CD8-positive, alpha-beta memory T cell (primary cell): Measurements from ENCODE around the gene ENG. TPM values are rescaled to one million over a fixed set of nuclear protein-coding genes. Genes with fewer than 3 reads are reported as not detected.

Source experiments
- CTCF ChIA-PET: fragments of 350-600 bp; sonication (Branson Sonifier 250); formaldehyde crosslinking; loops from one replicate; lab custom pipeline; 2021; ENCODE audit warnings: antibody characterized with exemption; lab: Charles Lee
- POLR2A ChIA-PET: fragments of 350-600 bp; sonication (Branson Sonifier 250); formaldehyde crosslinking; loops from one replicate; lab custom pipeline; 2021; ENCODE audit warnings: antibody characterized with exemption; lab: Charles Lee
- DNase-seq, 5 donors: peaks; one replicate each; pipeline versions ENCODE4 v3.0.0 to v3.0.0-alpha.2; 2020 to 2022; ENCODE audit warnings: mixed read lengths in 1 of 5
- H3K27ac ChIP-seq: one replicate; pipeline ENCODE4 v1.7.0; 2013; ENCODE audit warnings: low read depth, mild to moderate bottlenecking, low read length, moderate library complexity
- H3K27me3 ChIP-seq: 2 replicates; pipeline ENCODE4 v1.7.0; 2013; ENCODE audit warnings: low read length, mild to moderate bottlenecking; ENCODE audit not compliant: insufficient read depth, poor library complexity, severe bottlenecking
- H3K36me3 ChIP-seq: 2 replicates; pipeline ENCODE4 v1.7.0; 2013; ENCODE audit warnings: mild to moderate bottlenecking, low read length, moderate library complexity; ENCODE audit not compliant: insufficient read depth
- H3K4me1 ChIP-seq: 2 replicates; pipeline ENCODE4 v1.7.0; 2013; ENCODE audit warnings: mild to moderate bottlenecking, low read length, moderate library complexity; ENCODE audit not compliant: insufficient read depth
- H3K4me3 ChIP-seq: 2 replicates; pipeline ENCODE4 v1.7.0; 2013; ENCODE audit warnings: mild to moderate bottlenecking, low read length
- H3K9me3 ChIP-seq: 2 replicates; pipeline ENCODE4 v1.7.0; 2013; ENCODE audit warnings: mild to moderate bottlenecking, low read length
- H3K27ac Mint-ChIP-seq, 8 donors: one replicate each; pipeline ENCODE4 v1.8.0; 2020 to 2021; ENCODE audit warnings: mixed read lengths in 8 of 8, mild to moderate bottlenecking in 6 of 8, inconsistent platforms in 3 of 8, moderate library complexity in 3 of 8
- H3K27me3 Mint-ChIP-seq, 2 donors: one replicate each; pipeline ENCODE4 v1.8.0; 2020 to 2021; ENCODE audit warnings: mixed read lengths in 2 of 2, mild to moderate bottlenecking in 1 of 2, moderate library complexity in 1 of 2
- H3K36me3 Mint-ChIP-seq, 3 donors: one replicate each; pipeline ENCODE4 v1.8.0; 2020 to 2021; ENCODE audit warnings: mixed read lengths in 3 of 3, inconsistent platforms in 1 of 3, mild to moderate bottlenecking in 1 of 3
- H3K4me1 Mint-ChIP-seq, 3 donors: one replicate each; pipeline ENCODE4 v1.8.0; 2020 to 2021; ENCODE audit warnings: mixed read lengths in 3 of 3, inconsistent platforms in 1 of 3, mild to moderate bottlenecking in 1 of 3
- H3K4me3 Mint-ChIP-seq, 7 donors: one replicate each; pipeline ENCODE4 v1.8.0; 2020 to 2021; ENCODE audit warnings: mixed read lengths in 7 of 7, mild to moderate bottlenecking in 6 of 7, moderate library complexity in 4 of 7, inconsistent platforms in 2 of 7
- H3K9me3 Mint-ChIP-seq, 5 donors: one replicate each; pipeline ENCODE4 v1.8.0; 2020 to 2022; ENCODE audit warnings: mixed read lengths in 5 of 5, mild to moderate bottlenecking in 3 of 5, moderate library complexity in 2 of 5, inconsistent platforms in 1 of 5
- polyA plus RNA-seq: library from polyadenylated mRNA; unstranded; fragments of 300-500 nt; fragmentation: Illumina TruSeq; gene quantifications from one replicate; pipeline ENCODE4 v1.2.3, GENCODE V29; 2021
- total RNA-seq, 2 experiments: library from RNA; stranded (reverse); gene quantifications; one replicate each; pipeline ENCODE4 v1.2.3, GENCODE V29; 2021

The ENG gene
- total and polyA plus RNA-seq, 3 experiments from 2014 or later = 7.9 to 19.3 (median 18.9) TPM

DNA sequence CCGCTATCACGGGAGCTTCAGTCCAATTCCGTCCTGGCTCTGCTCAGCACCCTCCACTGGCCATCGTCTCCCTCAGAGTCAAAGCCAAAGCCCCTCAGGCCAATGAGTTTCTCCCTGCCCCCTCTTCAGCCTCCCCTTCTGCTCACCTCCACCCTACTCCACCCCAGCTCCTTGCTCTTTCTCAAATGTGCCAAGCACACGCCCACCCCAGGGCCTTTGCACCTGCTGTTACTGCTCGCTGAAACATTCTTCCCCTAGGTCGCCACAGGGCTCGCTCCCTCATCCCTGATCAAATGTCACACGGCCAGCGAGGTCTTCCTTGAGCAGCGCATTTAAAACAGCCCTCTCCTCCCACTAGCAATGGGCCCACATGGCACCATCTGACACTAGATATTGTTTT lies 6.3 kb upstream of the ENG start:
- H3K36me3 Mint-ChIP-seq = peaks cover 0 to 1% (median 0%) of the 10 kb centered on the region in 3 donors
- Histone ChIP-seq H3K4me1 (peaks cover 57% of the 10 kb centered on the region), H3K27ac (peak overlapping the region; percentile 48), H3K27me3 (no peaks in the 10 kb centered on the region), H3K36me3 (no peaks in the 10 kb centered on the region), H3K4me3 (no peak overlapping the region), H3K9me3 (no peaks in the 10 kb centered on the region)
- DNase-seq = no peak
- no peaks in the 10 kb centered on the region for H3K27me3 Mint-ChIP-seq
- POLR2A ChIA-PET = interaction anchor here (1.4 kb wide), 1 partner anchor 68 kb away, joined by 3 read pairs; no protein-coding TSS in a partner anchor
- H3K4me3 Mint-ChIP-seq = peak overlapping the region in 1 of 7 donors; percentile 44
- peak overlapping the region in 6 of 8 donors; percentile 57 to 98 (median 74) for H3K27ac Mint-ChIP-seq
- no peaks in the 10 kb centered on the region for H3K9me3 Mint-ChIP-seq
- CTCF ChIA-PET = interaction anchor here (0.9 to 4.5 kb wide), 2 partner anchors 10 to 62 kb away, joined by 3 to 33 read pairs; no protein-coding TSS in a partner anchor
- H3K4me1 Mint-ChIP-seq = peaks cover 36 to 60% (median 43%) of the 10 kb centered on the region in 3 donors

DNA sequence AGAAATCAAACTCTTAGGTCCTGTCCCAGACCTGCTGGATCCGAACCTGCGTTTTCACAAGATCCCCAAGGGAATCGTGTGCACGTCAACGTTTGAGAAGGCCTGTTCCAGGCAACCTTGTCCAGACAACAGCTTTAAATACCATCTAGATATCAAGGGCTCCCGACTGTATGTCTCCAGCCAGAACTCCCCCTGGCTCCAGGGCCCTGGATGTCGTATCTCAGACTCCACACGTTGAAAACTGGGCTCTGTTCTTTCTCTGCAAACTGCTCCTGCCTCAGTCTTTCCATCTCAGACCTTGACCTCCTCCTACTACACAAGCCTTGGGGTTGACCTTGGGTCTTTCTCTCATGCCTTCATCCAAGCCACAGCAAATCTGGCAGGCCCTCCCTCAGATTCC lies 5.8 kb upstream of the ENG start:
- POLR2A ChIA-PET = no interaction called here
- H3K36me3 Mint-ChIP-seq = no peaks in the 10 kb centered on the region

DNA sequence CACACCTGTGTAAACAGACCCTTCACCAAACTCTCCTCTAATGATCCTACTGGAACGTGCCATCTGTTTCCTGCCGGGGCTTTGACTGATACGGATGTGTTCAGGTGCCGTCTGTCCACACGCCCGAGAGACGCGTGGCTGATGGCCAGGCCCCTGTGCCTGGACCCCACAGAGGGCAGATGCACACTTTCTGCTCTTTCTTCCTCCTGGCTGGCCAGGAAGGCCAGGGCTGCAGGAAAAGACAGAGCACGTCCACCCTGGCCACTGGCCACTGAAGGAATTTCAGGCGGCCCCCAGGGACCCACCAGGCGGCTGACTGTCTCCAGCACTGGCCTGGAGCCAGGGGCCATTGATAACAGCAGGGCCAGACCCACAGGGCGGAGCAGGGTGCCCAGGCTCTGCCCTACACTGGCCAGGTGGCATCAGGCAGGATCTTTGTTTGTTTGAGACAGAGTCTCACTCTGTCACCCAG lies 3.6 kb upstream of the ENG start:
- Mint-ChIP-seq H3K36me3 (no peaks in the 10 kb centered on the region), H3K4me1 (peaks cover 34 to 57% (median 37%) of the 10 kb centered on the region in 3 donors), H3K27me3 (no peaks in the 10 kb centered on the region), H3K27ac (no peak overlapping the region), H3K9me3 (no peaks in the 10 kb centered on the region), H3K4me3 (no peak overlapping the region)
- H3K9me3 ChIP-seq = no peaks in the 10 kb centered on the region
- ChIA-PET POLR2A (no interaction called here), CTCF (interaction anchor here (2.6 kb wide), 1 partner anchor 12 kb away, joined by 9 read pairs; no protein-coding TSS in a partner anchor)
- no peak for DNase-seq
- H3K4me3 ChIP-seq = no peak overlapping the region
- no peaks in the 10 kb centered on the region for H3K27me3 ChIP-seq
- H3K36me3 ChIP-seq = no peaks in the 10 kb centered on the region
- no peak overlapping the region for H3K27ac ChIP-seq
- H3K4me1 ChIP-seq = peaks cover 52% of the 10 kb centered on the region

More for the DNA sequence above, 5.8 kb upstream of the ENG start:
- peaks cover 36 to 59% (median 43%) of the 10 kb centered on the region in 3 donors for H3K4me1 Mint-ChIP-seq
- H3K36me3 ChIP-seq = no peaks in the 10 kb centered on the region
- DNase-seq = no peak
- peak overlapping the region in 4 of 8 donors; percentile 14 to 79 (median 67) for H3K27ac Mint-ChIP-seq
- H3K9me3 ChIP-seq = no peaks in the 10 kb centered on the region
- no peaks in the 10 kb centered on the region for H3K9me3 Mint-ChIP-seq
- CTCF ChIA-PET = interaction anchor here (0.8 to 4.5 kb wide), 2 partner anchors 10 to 74 kb away, joined by 3 to 33 read pairs; partner anchors contain the start of gene CDK9
- H3K27me3 Mint-ChIP-seq = no peaks in the 10 kb centered on the region
- H3K4me1 ChIP-seq = peaks cover 56% of the 10 kb centered on the region
- H3K27me3 ChIP-seq = no peaks in the 10 kb centered on the region
- peak overlapping the region in 1 of 7 donors; percentile 44 for H3K4me3 Mint-ChIP-seq
- H3K27ac ChIP-seq = peak overlapping the region; percentile 48
- H3K4me3 ChIP-seq = no peak overlapping the region

- Mint-ChIP-seq H3K27ac (peak overlapping the region in 1 of 8 donors; percentile 47), H3K4me1 (peaks cover 32 to 57% (median 34%) of the 10 kb centered on the region in 3 donors), H3K27me3 (no peaks in the 10 kb centered on the region), H3K36me3 (no peaks in the 10 kb centered on the region), H3K9me3 (no peaks in the 10 kb centered on the region), H3K4me3 (no peak overlapping the region)
- H3K4me1 ChIP-seq = peaks cover 44% of the 10 kb centered on the region
- no peaks in the 10 kb centered on the region for H3K9me3 ChIP-seq
- H3K36me3 ChIP-seq = no peaks in the 10 kb centered on the region
- no peak overlapping the region for H3K4me3 ChIP-seq
- ChIA-PET POLR2A (no interaction called here), CTCF (interaction anchor here (2.6 kb wide), 1 partner anchor 12 kb away, joined by 9 read pairs; no protein-coding TSS in a partner anchor)
- DNase-seq = no peak
- H3K27ac ChIP-seq = no peak overlapping the region
- no peaks in the 10 kb centered on the region for H3K27me3 ChIP-seq
Measured at GRCh38 chr9:127857278-127857677, 2.8 kb upstream of the ENG start.

GRCh38 chr9:127856729-127857116 lies 2.3 kb upstream of the ENG start:
- H3K4me1 Mint-ChIP-seq = peaks cover 31 to 57% (median 33%) of the 10 kb centered on the region in 3 donors
- H3K9me3 Mint-ChIP-seq = no peaks in the 10 kb centered on the region
- Histone ChIP-seq H3K4me1 (peaks cover 39% of the 10 kb centered on the region), H3K27ac (peak overlapping the region; percentile 3), H3K36me3 (no peaks in the 10 kb centered on the region), H3K4me3 (no peak overlapping the region), H3K9me3 (no peaks in the 10 kb centered on the region), H3K27me3 (no peaks in the 10 kb centered on the region)
- no peaks in the 10 kb centered on the region for H3K36me3 Mint-ChIP-seq
- ChIA-PET POLR2A (no interaction called here), CTCF (interaction anchor here (2.6 kb wide), 1 partner anchor 13 kb away, joined by 9 read pairs; no protein-coding TSS in a partner anchor)
- no peaks in the 10 kb centered on the region for H3K27me3 Mint-ChIP-seq
- H3K4me3 Mint-ChIP-seq = no peak overlapping the region
- DNase-seq = no peak
- H3K27ac Mint-ChIP-seq = no peak overlapping the region

GRCh38 chr9:127856094-127856728 lies 1.8 kb upstream of the ENG start:
- Mint-ChIP-seq H3K4me3 (peak overlapping the region in 2 of 7 donors; percentile 47 to 81), H3K27me3 (no peaks in the 10 kb centered on the region), H3K36me3 (no peaks in the 10 kb centered on the region), H3K27ac (peak overlapping the region in 7 of 8 donors; percentile 53 to 88 (median 84)), H3K4me1 (peaks cover 27 to 53% (median 28%) of the 10 kb centered on the region in 3 donors), H3K9me3 (no peaks in the 10 kb centered on the region)
- ChIA-PET CTCF (interaction anchor here (1.5 to 2.6 kb wide), 3 partner anchors 11 to 14 kb away, joined by 6 to 13 read pairs (median 9); no protein-coding TSS in a partner anchor), POLR2A (interaction anchor here (0.7 kb wide), 1 partner anchor 50 kb away, joined by 6 read pairs; no protein-coding TSS in a partner anchor)
- Histone ChIP-seq H3K9me3 (no peaks in the 10 kb centered on the region), H3K36me3 (no peaks in the 10 kb centered on the region), H3K4me1 (peaks cover 34% of the 10 kb centered on the region), H3K4me3 (no peak overlapping the region), H3K27ac (peak overlapping the region; percentile 3), H3K27me3 (no peaks in the 10 kb centered on the region)
- DNase-seq = no peak

- POLR2A ChIA-PET = interaction anchor here (0.7 kb wide), 1 partner anchor 51 kb away, joined by 6 read pairs; no protein-coding TSS in a partner anchor
- no peak overlapping the region for H3K4me3 ChIP-seq
- no peaks in the 10 kb centered on the region for H3K36me3 ChIP-seq
- H3K9me3 ChIP-seq = no peaks in the 10 kb centered on the region
- H3K4me1 ChIP-seq = peaks cover 27% of the 10 kb centered on the region
- Mint-ChIP-seq H3K4me3 (peak overlapping the region in 5 of 7 donors; percentile 40 to 51 (median 47)), H3K36me3 (peaks cover 0 to 6% (median under 1%) of the 10 kb centered on the region in 3 donors), H3K27ac (peak overlapping the region in 6 of 8 donors; percentile 15 to 88 (median 80)), H3K9me3 (peaks cover 0 to 2% (median 0%) of the 10 kb centered on the region in 5 donors), H3K4me1 (peaks cover 22 to 46% (median 28%) of the 10 kb centered on the region in 3 donors), H3K27me3 (no peaks in the 10 kb centered on the region)
- H3K27me3 ChIP-seq = no peaks in the 10 kb centered on the region
- H3K27ac ChIP-seq = no peak overlapping the region
- CTCF ChIA-PET = interaction anchor here (1.0 to 2.0 kb wide), 4 partner anchors 11 to 120 kb away, joined by 4 to 13 read pairs (median 8); partner anchors contain the start of genes CDK9 and TOR2A
- no peak for DNase-seq
Measured at GRCh38 chr9:127855522-127855921, 1.1 kb upstream of the ENG start.
